Retinal pigment epithelial cell (primary cell): ENCODE measurements around the gene ALG11.
"Not testable (repeated sequence)": the region's sequence is repeated elsewhere in the genome, so short reads cannot be mapped to it uniquely, and the experiment has no call there.

Source experiments
- DNase-seq: peaks from one replicate; pipeline ENCODE4 v3.0.0-alpha.2; 2010; ENCODE audit warnings: low read depth
- H3K4me3 ChIP-seq: 2 replicates; pipeline ENCODE4 v1.5.1; 2011; ENCODE audit warnings: mild to moderate bottlenecking, low read length, control low read depth, moderate library complexity
- CTCF ChIP-seq: conservative IDR thresholded peaks from 2 replicates; pipeline ENCODE4 v1.5.1; 2011; ENCODE audit warnings: low read depth, low read length, control low read depth, inconsistent platforms

Gene ALG11

GRCh38 chr13:51976423-51976822 lies 35.8 kb upstream of the ALG11 start:
- TF ChIP-seq CTCF, result no peak
- H3K4me3 ChIP-seq, result no peak overlapping the region
- no peak for DNase-seq

- TF ChIP-seq CTCF, result no peak
- DNase-seq, result no peak
- no peak overlapping the region for H3K4me3 ChIP-seq
Observed at GRCh38 chr13:51976890-51977289, 35.3 kb upstream of the ALG11 start.

GRCh38 chr13:51977625-51978024 lies 34.6 kb upstream of the ALG11 start:
- TF ChIP-seq CTCF, result no peak
- DNase-seq, result no peak

GRCh38 chr13:51978796-51979556 lies 33.2 kb upstream of the ALG11 start:
- no peak overlapping the region for H3K4me3 ChIP-seq
- no peak for TF ChIP-seq CTCF
- DNase-seq, result no peak

More at GRCh38 chr13:51977625-51978024, 34.6 kb upstream of the ALG11 start:
- H3K4me3 ChIP-seq, result no peak overlapping the region

- H3K4me3 ChIP-seq, result no peak overlapping the region
- no peak for DNase-seq
- no peak for TF ChIP-seq CTCF
Observed at GRCh38 chr13:51980908-51981307, 31.3 kb upstream of the ALG11 start.

- no peak for DNase-seq
- no peak for TF ChIP-seq CTCF
- H3K4me3 ChIP-seq, result no peak overlapping the region
Observed at GRCh38 chr13:51981355-51981754, 30.8 kb upstream of the ALG11 start.

GRCh38 chr13:51983292-51983691 lies 28.9 kb upstream of the ALG11 start:
- not testable (repeated sequence) for H3K4me3 ChIP-seq, DNase-seq

- H3K4me3 ChIP-seq, DNase-seq: not testable (repeated sequence)
Observed at GRCh38 chr13:51984904-51985303, 27.3 kb upstream of the ALG11 start.
